HEK293 (cell line): ENCODE measurements around the gene ADGRB3.

Experiments used
- CTCF ChIA-PET: fragments of 350-600 bp; formaldehyde crosslinking; extraction: SDS; loops from one replicate; lab custom pipeline; 2021; ENCODE audit warnings: antibody characterized with exemption; lab: Yijun Ruan, JAX
- POLR2A ChIA-PET: fragments of 300-600 bp; formaldehyde crosslinking; extraction: SDS; loops from one replicate; lab custom pipeline; 2020; ENCODE audit warnings: antibody characterized with exemption, inconsistent platforms; lab: Yijun Ruan, JAX
- H3K27ac ChIP-seq: fragments of 200-500 bp; sonication (Bioruptor generic); 2 replicates; pipeline ENCODE4 v1.5.1; 2014; ENCODE audit warnings: low read depth, low read length, control low read depth, inconsistent platforms; ENCODE audit errors: extremely low read depth
- H3K36me3 ChIP-seq, 2 experiments: fragments of 200-500 bp in 1 of 2; sonication (Bioruptor generic) in 1 of 2; 1 replicate in 1 of 2; 2 replicates in 1 of 2; pipeline ENCODE4 v1.5.1; 2014 to 2017; ENCODE audit warnings: inconsistent platforms in 2 of 2, low read length in 2 of 2; ENCODE audit not compliant: control insufficient read depth in 2 of 2, insufficient read depth in 1 of 2
- H3K4me1 ChIP-seq: fragments of 200-500 bp; sonication (Bioruptor generic); 2 replicates; pipeline ENCODE4 v1.5.1; 2014; ENCODE audit warnings: mild to moderate bottlenecking, low read length, inconsistent platforms; ENCODE audit not compliant: control insufficient read depth, insufficient read depth
- H3K4me3 ChIP-seq: 2 replicates; pipeline ENCODE4 v1.5.1; 2011; ENCODE audit warnings: low read depth, mild to moderate bottlenecking, control low read depth, low read length, moderate library complexity
- H3K9me3 ChIP-seq: fragments of 200-500 bp; sonication (Bioruptor generic); 2 replicates; pipeline ENCODE4 v1.5.1; 2014; ENCODE audit warnings: low read depth, low read length, inconsistent platforms; ENCODE audit not compliant: control insufficient read depth, insufficient read depth
- CTCF ChIP-seq: fragments of 450-650 bp; formaldehyde crosslinking; IDR thresholded peaks from 2 replicates; pipeline ENCODE4 v1.5.1; 2016; ENCODE audit warnings: missing biosample characterization, missing genetic modification characterization
- IKZF3 ChIP-seq: fragments of 450-650 bp; IDR thresholded peaks from 2 replicates; pipeline ENCODE4 v1.5.0; 2018; ENCODE audit warnings: missing biosample characterization, mild to moderate bottlenecking, missing genetic modification characterization, moderate library complexity
- KLF10 ChIP-seq: fragments of 450-650 bp; IDR thresholded peaks from 2 replicates; pipeline ENCODE4 v1.5.1; 2018; ENCODE audit warnings: missing biosample characterization, mild to moderate bottlenecking, missing genetic modification characterization
- KLF7 ChIP-seq: fragments of 450-650 bp; formaldehyde crosslinking; IDR thresholded peaks from 2 replicates; pipeline ENCODE4 v1.5.1; 2016; ENCODE audit warnings: missing biosample characterization, missing genetic modification characterization, borderline replicate concordance
- OSR2 ChIP-seq: fragments of 450-650 bp; formaldehyde crosslinking; IDR thresholded peaks from 2 replicates; pipeline ENCODE4 v1.5.1; 2016; ENCODE audit warnings: missing biosample characterization, missing genetic modification characterization
- ZBTB21 ChIP-seq: fragments of 450-650 bp; formaldehyde crosslinking; IDR thresholded peaks from 2 replicates; pipeline ENCODE4 v1.5.1; 2017; ENCODE audit warnings: missing biosample characterization, missing genetic modification characterization
- ZBTB49 ChIP-seq: fragments of 450-650 bp; formaldehyde crosslinking; IDR thresholded peaks from 2 replicates; pipeline ENCODE4 v1.5.1; 2016; ENCODE audit warnings: missing biosample characterization, missing genetic modification characterization, low read depth
- ZEB2 ChIP-seq: fragments of 450-650 bp; formaldehyde crosslinking; IDR thresholded peaks from 2 replicates; pipeline ENCODE4 v1.5.1; 2016; ENCODE audit warnings: missing biosample characterization, missing genetic modification characterization
- ZIC2 ChIP-seq: fragments of 450-650 bp; formaldehyde crosslinking; IDR thresholded peaks from 2 replicates; pipeline ENCODE4 v1.5.1; 2016; ENCODE audit warnings: missing biosample characterization, missing genetic modification characterization
- ZNF184 ChIP-seq: fragments of 450-650 bp; IDR thresholded peaks from 2 replicates; pipeline ENCODE4 v1.5.1; 2018; ENCODE audit warnings: missing biosample characterization, mild to moderate bottlenecking, missing genetic modification characterization
- ZNF223 ChIP-seq: fragments of 450-650 bp; formaldehyde crosslinking; IDR thresholded peaks from 2 replicates; pipeline ENCODE4 v1.5.1; 2016; ENCODE audit warnings: missing biosample characterization, missing genetic modification characterization
- ZNF280D ChIP-seq: fragments of 450-650 bp; formaldehyde crosslinking; IDR thresholded peaks from 2 replicates; pipeline ENCODE4 v1.5.1; 2016; ENCODE audit warnings: missing biosample characterization, missing genetic modification characterization
- ZNF324 ChIP-seq: fragments of 450-650 bp; formaldehyde crosslinking; IDR thresholded peaks from 2 replicates; pipeline ENCODE4 v1.5.1; 2016; ENCODE audit warnings: missing biosample characterization, missing genetic modification characterization
- ZNF391 ChIP-seq: fragments of 450-650 bp; formaldehyde crosslinking; IDR thresholded peaks from 2 replicates; pipeline ENCODE4 v1.5.1; 2016; ENCODE audit warnings: low read depth, missing biosample characterization, missing genetic modification characterization, borderline replicate concordance
- ZNF416 ChIP-seq: fragments of 450-650 bp; formaldehyde crosslinking; IDR thresholded peaks from 2 replicates; pipeline ENCODE4 v1.5.1; 2016; ENCODE audit warnings: missing biosample characterization, missing genetic modification characterization
- ZNF449 ChIP-seq: fragments of 450-650 bp; formaldehyde crosslinking; IDR thresholded peaks from 2 replicates; pipeline ENCODE4 v1.5.1; 2017; ENCODE audit warnings: missing biosample characterization, mild to moderate bottlenecking, missing genetic modification characterization, moderate library complexity
- ZNF488 ChIP-seq: fragments of 450-650 bp; formaldehyde crosslinking; IDR thresholded peaks from 2 replicates; pipeline ENCODE4 v1.5.1; 2016; ENCODE audit warnings: missing biosample characterization, missing genetic modification characterization
- ZNF580 ChIP-seq: fragments of 450-650 bp; formaldehyde crosslinking; IDR thresholded peaks from 2 replicates; pipeline ENCODE4 v1.5.1; 2016; ENCODE audit warnings: missing biosample characterization, missing genetic modification characterization
- ZSCAN23 ChIP-seq: fragments of 450-650 bp; formaldehyde crosslinking; IDR thresholded peaks from 2 replicates; pipeline ENCODE4 v1.5.1; 2016; ENCODE audit warnings: missing biosample characterization, missing genetic modification characterization

ADGRB3 gene

GRCh38 chr6:68650142-68650541 is 15.1 kb downstream of the ADGRB3 start:
- Histone ChIP-seq H3K36me3 (no peaks in the 10 kb centered on the region), H3K27ac (no peak overlapping the region), H3K9me3 (no peaks in the 10 kb centered on the region), H3K4me1 (no peaks in the 10 kb centered on the region), H3K4me3 (no peak overlapping the region)
- no peak for TF ChIP-seq ZNF449 (tag by site-specific recombination)
- no peak for TF ChIP-seq ZNF416
- TF ChIP-seq ZNF223 (tag by site-specific recombination) = no peak
- no peak for TF ChIP-seq ZBTB21
- TF ChIP-seq CTCF = no peak
- no peak for TF ChIP-seq ZNF184 (tag by site-specific recombination)
- no peak for TF ChIP-seq ZNF488 (tag by site-specific recombination)
- no peak for TF ChIP-seq ZNF391
- no peak for TF ChIP-seq ZBTB49 (tag by site-specific recombination)
- no peak for TF ChIP-seq IKZF3
- no peak for TF ChIP-seq KLF10 (tag by site-specific recombination)
- TF ChIP-seq ZSCAN23 (tag by site-specific recombination) = no peak
- TF ChIP-seq KLF7 = no peak
- TF ChIP-seq ZNF280D (tag by site-specific recombination) = no peak
- no peak for TF ChIP-seq ZNF580 (tag by site-specific recombination)
- no peak for TF ChIP-seq ZIC2 (tag by site-specific recombination)
- no peak for TF ChIP-seq OSR2 (tag by site-specific recombination)
- no peak for TF ChIP-seq ZNF324
- TF ChIP-seq ZEB2 = no peak
- CTCF ChIA-PET = no interaction called here
- POLR2A ChIA-PET = no interaction called here
